PC-3 (cell line): ENCODE results near the gene GRIN2A.

Source experiments
- CTCF ChIP-seq: fragments of 300-600 bp; sonication (generic); conservative IDR thresholded peaks from 2 replicates; pipeline ENCODE4 v1.5.1; 2017; ENCODE audit warnings: antibody characterized with exemption, low read depth, mild to moderate bottlenecking, low read length
- EZH2 ChIP-seq: fragments of 300-600 bp; sonication (generic); IDR thresholded peaks from one replicate; pipeline ENCODE4 v1.6.1; 2017; ENCODE audit warnings: antibody characterized with exemption, mild to moderate bottlenecking, low read length; ENCODE audit not compliant: unreplicated experiment
- EZH2phosphoT487 ChIP-seq: fragments of 300-600 bp; sonication (generic); IDR thresholded peaks from 2 replicates; pipeline ENCODE4 v1.6.1; 2018; ENCODE audit warnings: mild to moderate bottlenecking, antibody characterized with exemption, low read length, borderline replicate concordance

GRCh38 chr16:10110552-10110951, 71.7 kb downstream of the GRIN2A start:
- TF ChIP-seq CTCF, result no peak
- TF ChIP-seq EZH2, result no peak
- TF ChIP-seq EZH2phosphoT487, result no peak
